Stimulated activated CD8-positive, alpha-beta memory T cell treated with anti-CD3 and anti-CD28 coated beads, Interleukin-12 subunit alpha, Interleukin-12 subunit beta, amount 100 ng/mL, for 24 hours (primary cell): Measurements from ENCODE around the gene APOO.
"Not testable (repeated sequence)": the region's sequence is repeated elsewhere in the genome, so short reads cannot be mapped to it uniquely, and the experiment has no call there.

ENCODE experiments used
- DNase-seq: peaks from one replicate; pipeline ENCODE4 v3.0.0-alpha.2; 2020; ENCODE audit errors: extremely low read depth

The APOO gene

GRCh38 chrX:23859238-23859637 is 48.5 kb downstream of the APOO start:
- not testable (repeated sequence) for DNase-seq

DNA sequence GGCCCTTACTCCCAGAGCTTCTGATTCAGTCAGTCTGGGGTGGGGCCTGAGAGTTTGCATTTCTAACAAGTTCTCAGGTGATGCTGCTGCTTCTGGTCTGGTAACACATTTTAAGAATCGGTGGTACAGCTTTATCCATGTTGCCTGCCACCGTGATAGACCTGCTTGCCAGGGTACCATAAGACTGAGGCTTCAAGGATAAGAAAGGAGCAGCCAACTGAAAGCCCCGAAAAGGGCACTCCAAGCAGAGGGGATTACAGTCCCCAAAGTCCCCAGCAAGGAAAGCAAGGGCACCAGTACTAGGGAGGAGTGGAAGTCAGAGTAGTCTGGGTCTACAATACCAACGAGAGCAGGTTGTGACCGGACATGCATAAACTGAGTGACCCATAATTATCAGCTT is 49.8 kb downstream of the APOO start:
- DNase-seq = no peak

DNA sequence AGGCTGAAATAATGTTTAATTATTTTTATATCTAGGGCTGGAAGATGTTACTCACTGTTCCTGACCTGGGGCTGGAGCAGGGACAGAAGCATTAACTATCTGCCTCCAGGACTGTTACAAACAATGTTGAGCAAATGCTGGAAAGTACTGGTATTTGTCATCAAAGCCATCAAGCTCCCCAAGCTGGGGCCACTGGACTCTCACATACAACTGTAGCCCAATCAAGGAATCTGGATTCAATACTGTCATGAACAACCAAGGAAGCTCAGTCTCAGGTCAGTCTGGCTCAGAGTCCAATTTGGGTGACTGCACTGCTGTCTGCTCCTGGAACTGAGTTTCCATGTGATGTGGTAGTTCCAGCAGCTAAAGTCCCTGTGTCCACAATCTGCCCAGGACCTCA is 50.4 kb downstream of the APOO start:
- no peak for DNase-seq

DNA sequence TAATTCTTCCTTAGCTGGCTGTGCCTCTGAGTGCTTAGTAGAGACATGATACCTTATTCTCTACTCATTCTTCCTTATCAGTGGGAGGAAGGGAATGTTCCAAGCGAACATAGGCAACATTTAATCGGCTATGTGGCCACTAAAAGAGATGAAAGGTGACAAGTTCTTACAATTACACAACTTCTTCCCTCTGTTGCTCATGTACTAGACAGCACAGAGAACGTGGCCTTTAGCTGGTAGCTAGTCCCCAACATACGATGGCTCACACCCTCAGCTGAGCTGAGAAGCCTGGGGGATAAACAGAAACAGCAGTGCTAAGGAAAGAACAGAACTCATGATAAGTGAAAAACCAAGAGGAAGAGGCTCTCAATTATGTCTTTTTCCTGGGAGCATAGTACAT is 52.2 kb downstream of the APOO start:
- DNase-seq = no peak

- DNase-seq = no peak
Measured at GRCh38 chrX:23854945-23855344, 52.8 kb downstream of the APOO start.

DNA sequence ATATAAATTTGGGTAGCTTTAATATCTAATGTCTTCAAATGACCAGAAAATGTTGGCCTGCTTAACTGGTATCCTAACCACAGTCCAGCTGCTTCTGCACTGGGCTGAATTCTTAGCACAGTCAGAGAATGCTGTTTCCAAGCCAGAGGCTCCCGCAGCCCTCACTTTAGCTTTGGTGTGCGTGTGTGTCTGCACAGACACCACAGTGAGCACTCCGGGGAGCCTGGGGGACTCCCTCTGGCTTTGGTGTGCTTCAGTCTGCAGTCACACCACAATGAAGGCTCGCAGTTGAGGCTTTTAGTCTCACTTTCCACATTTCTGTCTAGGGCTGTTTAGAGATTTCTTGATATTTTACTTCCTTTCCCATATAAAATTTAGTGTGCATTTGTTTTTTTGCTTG is 53.6 kb downstream of the APOO start:
- DNase-seq = no peak

GRCh38 chrX:23851544-23851943 is 56.2 kb downstream of the APOO start:
- DNase-seq = no peak

GRCh38 chrX:23849241-23849640 is 58.5 kb downstream of the APOO start:
- DNase-seq = no peak

- DNase-seq = no peak
Measured at GRCh38 chrX:23845351-23845817, 62.4 kb downstream of the APOO start.

GRCh38 chrX:23844502-23845138 is 63.1 kb downstream of the APOO start:
- no peak for DNase-seq

- DNase-seq = no peak
Measured at GRCh38 chrX:23841847-23842522, 65.8 kb downstream of the APOO start.

GRCh38 chrX:23840674-23841073 is 67.1 kb downstream of the APOO start:
- no peak for DNase-seq

DNA sequence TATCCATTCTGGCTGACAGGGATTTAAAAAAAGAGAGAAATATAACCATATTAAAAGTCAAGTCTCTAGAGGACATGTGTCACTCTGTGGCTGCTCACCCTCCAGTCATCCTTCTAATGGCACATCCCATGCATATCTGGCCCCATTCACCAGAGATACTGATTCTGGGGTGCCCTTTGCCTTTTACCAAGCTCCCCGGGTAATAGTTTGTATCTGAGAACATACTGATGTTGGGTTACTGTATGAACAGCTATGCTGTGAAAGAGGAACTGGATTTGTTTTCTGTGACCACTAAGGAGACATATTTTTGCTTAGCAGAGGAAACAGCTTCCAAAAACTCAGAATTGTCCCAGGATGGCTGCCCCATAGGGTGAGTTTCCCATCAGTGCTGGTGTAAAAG is 68.8 kb downstream of the APOO start:
- no peak for DNase-seq

GRCh38 chrX:23832721-23833120 is 75.0 kb downstream of the APOO start:
- no peak for DNase-seq

- no peak for DNase-seq
Measured at GRCh38 chrX:23828881-23829280, 78.9 kb downstream of the APOO start.

DNA sequence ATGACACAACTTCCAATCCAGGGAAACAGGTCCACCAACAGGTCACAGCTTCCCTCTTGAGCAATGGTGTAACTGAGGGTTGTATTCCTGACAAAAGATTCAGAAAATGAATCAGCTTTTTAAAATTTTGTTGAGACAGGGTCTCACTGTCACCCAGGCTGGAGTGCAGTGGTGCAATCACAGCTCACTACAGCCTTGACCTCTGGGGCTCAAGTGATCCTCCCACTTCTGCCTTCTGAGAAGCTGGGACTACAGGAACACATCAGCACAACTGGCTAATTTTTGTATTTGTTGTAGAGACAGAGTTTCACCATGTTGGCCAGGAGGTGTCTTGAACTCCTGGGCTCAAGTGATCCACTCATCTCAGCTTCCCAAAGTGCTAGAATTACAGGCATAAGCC is 81.1 kb downstream of the APOO start:
- no peak for DNase-seq

GRCh38 chrX:23826216-23826615 is 81.5 kb downstream of the APOO start:
- no peak for DNase-seq

DNA sequence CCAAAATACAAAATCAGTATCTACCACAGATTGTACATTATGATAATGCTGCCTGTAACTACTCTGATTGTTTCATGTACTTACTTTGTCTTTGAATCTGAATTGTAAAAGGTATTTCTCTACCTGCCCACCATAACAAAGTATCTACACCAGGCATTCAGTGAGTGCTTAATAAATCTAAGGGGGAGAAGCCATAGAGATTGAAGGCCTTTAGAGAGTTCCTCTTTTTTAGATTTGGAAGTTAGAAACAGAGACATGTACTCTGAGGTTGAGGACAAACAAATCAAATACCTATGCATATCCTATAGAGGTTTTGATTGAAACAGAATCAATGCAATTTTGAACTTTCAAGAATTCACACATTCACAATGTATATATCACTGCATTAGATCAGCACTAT is 82.1 kb downstream of the APOO start:
- DNase-seq = no peak

GRCh38 chrX:23822841-23823240 is 84.9 kb downstream of the APOO start:
- DNase-seq = no peak

GRCh38 chrX:23822397-23822796 is 85.3 kb downstream of the APOO start:
- no peak for DNase-seq

- no peak for DNase-seq
Measured at GRCh38 chrX:23821847-23822246, 85.9 kb downstream of the APOO start.

DNA sequence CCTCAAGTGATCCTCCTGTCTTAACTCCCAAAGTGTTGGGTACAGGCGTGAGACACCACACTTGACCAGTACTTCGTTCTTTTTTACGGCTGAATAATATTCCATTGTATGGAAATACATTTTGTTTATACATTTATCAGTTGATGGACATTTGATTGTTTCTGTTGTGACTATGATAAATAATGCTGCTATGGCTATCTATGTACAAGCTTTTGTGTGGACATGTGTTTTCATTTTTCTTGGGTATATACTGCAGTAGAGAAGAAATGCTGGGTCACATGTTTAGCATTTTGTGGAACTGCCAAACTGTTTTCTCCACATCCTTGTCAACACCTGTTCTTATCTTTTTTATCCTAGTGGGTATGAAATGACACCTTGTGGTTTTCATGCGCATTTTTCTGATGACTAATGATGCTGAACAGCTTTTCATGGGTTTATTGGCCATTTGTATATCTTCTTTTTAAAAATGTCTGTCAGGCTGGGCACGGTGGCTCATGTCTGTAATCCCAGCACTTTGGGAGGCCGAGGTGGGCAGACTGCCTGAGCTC is 87.4 kb downstream of the APOO start:
- no peak for DNase-seq
